Pancreas (tissue), 10 donors: ENCODE measurements around the gene PKD2. TPM values are rescaled to one million over a fixed set of nuclear protein-coding genes. Genes with fewer than 3 reads are reported as not detected.
A peak's percentile ranks its signal among the peaks of the same experiment; 100 is the strongest.
"Not testable (repeated sequence)": the region's sequence is repeated elsewhere in the genome, so short reads cannot be mapped to it uniquely, and the experiment has no call there.

ENCODE experiments used
- ATAC-seq, 4 donors: fragments of 200-7000 bp; cut with Tn5 transposase; one replicate each; pipeline versions ENCODE4 v1.8.0 to v1.9.1; 2020; ENCODE audit warnings: mild to moderate bottlenecking in 4 of 4, moderate library complexity in 4 of 4
- DNase-seq, 6 donors: peaks; one replicate each; pipeline ENCODE4 v3.0.0-alpha.2; 2020
- FAIRE-seq: peaks from 2 replicates; lab custom pipeline; 2012; peaks lifted over from hg19 to GRCh38; lab: Jason Lieb, UNC
- H3K27ac ChIP-seq, 4 donors: fragments of 200-600 bp; sonication (generic); 1 replicate in 3 of 4; 2 replicates in 1 of 4; pipeline versions ENCODE4 v1.5.0 to v1.8.0; 2020
- H3K27me3 ChIP-seq, 4 donors: fragments of 200-600 bp; one replicate each; pipeline ENCODE4 v1.8.0; 2021
- H3K36me3 ChIP-seq, 3 donors: fragments of 200-600 bp; sonication (generic) in 1 of 3; one replicate each; pipeline versions ENCODE4 v1.5.0 to v1.8.0; 2020 to 2021
- H3K4me1 ChIP-seq, 3 donors: fragments of 200-600 bp; one replicate each; pipeline ENCODE4 v1.8.0; 2021
- H3K4me3 ChIP-seq, 4 donors: fragments of 200-600 bp; sonication (generic) in 2 of 4; one replicate each; pipeline versions ENCODE4 v1.5.0 to v1.8.0; 2020 to 2021
- H3K9me3 ChIP-seq, 4 donors: fragments of 200-600 bp; one replicate each; pipeline ENCODE4 v1.8.0; 2021
- CTCF ChIP-seq, 4 donors: fragments of 200-600 bp; sonication (generic) in 3 of 4; IDR thresholded peaks; one replicate each; pipeline versions ENCODE4 v1.5.0 to v1.8.0; 2021; ENCODE audit warnings: antibody characterized with exemption in 4 of 4
- WGBS, 2 donors: extraction: QIAGEN DNeasy Blood & Tissue Kit; methylation state at CpG; one replicate each; pipeline ENCODE4 v1.1.7; 2013; 5-methylcytosine and 5-hydroxymethylcytosine counted together
- intact Hi-C, 3 donors: fragments of 100-400 bp; cut with DNase I; formaldehyde crosslinking; loops; one replicate each; pipeline versions ENCODE4 v1.11.1 to v1.14.2; 2022
- polyA plus RNA-seq, 2 donors: library from polyadenylated mRNA; stranded (reverse); fragments of 200-250 nt; gene quantifications; one replicate each; pipeline ENCODE4 v1.2.3, GENCODE V29; 2013
- total RNA-seq, 6 donors: library from RNA; stranded (reverse); fragmentation: NEBNext Ultra II Directional in 4 of 6; extraction: Animal tissue kit (Norgen Biotek cat#: 25700) in 4 of 6; gene quantifications; one replicate each; pipeline versions ENCODE4 v1.2.1 to v1.2.4, GENCODE V29; 2021 to 2023
- donor health status: healthy with polysubstance abuse.
- donor health status: DM: no; HTN: no; CAD: no; lungs with moderate emphysema.
- donor health status: DM: no; HTN: no; CAD: no.
- donor health status: control.
- donor health status: control.
- donor health status: Bipolar disorder and iron deficiency.
- donor health status: DM: yes; HTN: yes; CAD: no.
- donor health status: DM: no; HTN: no; CAD: no.
- donor health status: DM: no; HTN: no; CAD: no.
- donor health status: DM: yes; HTN: yes; CAD: no.

Gene PKD2
- total and polyA plus RNA-seq, 8 donors = 7.6 to 21.6 (median 11.5) TPM

- intact Hi-C loops = no loop called here
- H3K4me3 ChIP-seq = no peak overlapping the region
- WGBS, 2 donors = 32 to 41% methylated on average over 2 of the region's 2 CpGs
- no peak overlapping the region for H3K27ac ChIP-seq
- H3K4me1 ChIP-seq = peaks cover 0 to 12% (median 4%) of the 10 kb centered on the region in 3 donors
- FAIRE-seq = no peak
- DNase-seq = no peak
- TF ChIP-seq CTCF (IDR thresholded peaks at IDR 0.05) = no peak
- no peaks in the 10 kb centered on the region for H3K9me3 ChIP-seq
- no peaks in the 10 kb centered on the region for H3K36me3 ChIP-seq
- H3K27me3 ChIP-seq = no peaks in the 10 kb centered on the region
- peak; percentile 47 to 62 (median 56) for ATAC-seq
Observed at GRCh38 chr4:88110826-88111225, 103.4 kb downstream of the PKD2 start.

GRCh38 chr4:88112856-88113255 lies 105.4 kb downstream of the PKD2 start:
- no peaks in the 10 kb centered on the region for H3K9me3 ChIP-seq
- no peak for DNase-seq
- WGBS, 2 donors = 95 to 98% methylated on average over 5 of the region's 5 CpGs
- no peak overlapping the region for H3K27ac ChIP-seq
- no peaks in the 10 kb centered on the region for H3K27me3 ChIP-seq
- no peak for TF ChIP-seq CTCF (IDR thresholded peaks at IDR 0.05)
- ATAC-seq = no peak
- intact Hi-C loops = no loop called here
- H3K36me3 ChIP-seq = no peaks in the 10 kb centered on the region
- peaks cover 0 to 9% (median 4%) of the 10 kb centered on the region in 3 donors for H3K4me1 ChIP-seq
- no peak for FAIRE-seq
- no peak overlapping the region for H3K4me3 ChIP-seq

- Histone ChIP-seq H3K4me3 (no peak overlapping the region), H3K27me3 (no peaks in the 10 kb centered on the region), H3K9me3 (no peaks in the 10 kb centered on the region), H3K36me3 (no peaks in the 10 kb centered on the region), H3K4me1 (no peaks in the 10 kb centered on the region), H3K27ac (no peak overlapping the region)
- peak in 1 of 4 donors; percentile 53 for ATAC-seq
- intact Hi-C loops = no loop called here
- DNase-seq = no peak
- TF ChIP-seq CTCF (IDR thresholded peaks at IDR 0.05) = no peak
- FAIRE-seq = no peak
- 49 to 67% methylated on average over 5 of the region's 5 CpGs for WGBS, 2 donors
Observed at GRCh38 chr4:88115587-88115986, 108.2 kb downstream of the PKD2 start.

GRCh38 chr4:88119943-88120342 lies 112.5 kb downstream of the PKD2 start:
- DNase-seq (no peak), ATAC-seq (no peak), FAIRE-seq (no peak)
- no peak for TF ChIP-seq CTCF (IDR thresholded peaks at IDR 0.05)
- H3K4me1 ChIP-seq = no peaks in the 10 kb centered on the region
- intact Hi-C loops = no loop called here
- no peak overlapping the region for H3K4me3 ChIP-seq
- H3K27me3 ChIP-seq = no peaks in the 10 kb centered on the region
- no peaks in the 10 kb centered on the region for H3K9me3 ChIP-seq
- H3K27ac ChIP-seq = no peak overlapping the region
- WGBS, 2 donors = 73 to 85% methylated on average over 2 of the region's 2 CpGs
- no peaks in the 10 kb centered on the region for H3K36me3 ChIP-seq

GRCh38 chr4:88122260-88122659 lies 114.8 kb downstream of the PKD2 start:
- DNase-seq, H3K4me1 ChIP-seq, H3K36me3 ChIP-seq, ATAC-seq, H3K9me3 ChIP-seq, H3K4me3 ChIP-seq, FAIRE-seq, H3K27ac ChIP-seq, H3K27me3 ChIP-seq, intact Hi-C loops: not testable (repeated sequence)
- 75 to 76% methylated on average over 5 of the region's 5 CpGs for WGBS, 2 donors

Other genes with a start within 250 kb of the PKD2 start
- gene IBSP, start 208.1 kb upstream of the PKD2 start, total RNA-seq = under 1 TPM in 1 of 6 donors, not detected in 5; 0.37 TPM
- not detected for gene IBSP, start 208.1 kb upstream of the PKD2 start, polyA plus RNA-seq
- not detected for gene MEPE, start 174.7 kb upstream of the PKD2 start, total RNA-seq
- gene MEPE, start 174.7 kb upstream of the PKD2 start, polyA plus RNA-seq = not detected
- 1,000 to 10,000 TPM in 1 of 6 donors, 100 to 1,000 TPM in 3, 10 to 100 TPM in 2; 55.4 to 1,351 (median 166) TPM for gene SPP1, start 31.9 kb upstream of the PKD2 start, total RNA-seq
- 100 to 1,000 TPM in 1 of 2 donors, 10 to 100 TPM in 1; 78.8 to 297 TPM for gene SPP1, start 31.9 kb upstream of the PKD2 start, polyA plus RNA-seq
- gene ABCG2, start 151.0 kb downstream of the PKD2 start, total RNA-seq = under 1 TPM; 0.24 to 0.97 (median 0.45) TPM
- under 1 TPM; 0.23 to 0.68 TPM for gene ABCG2, start 151.0 kb downstream of the PKD2 start, polyA plus RNA-seq